Measurements from ENCODE around the gene STAM. TPM values are rescaled to one million over a fixed set of nuclear protein-coding genes. Genes with fewer than 3 reads are reported as not detected.

Gene STAM
- polyA plus RNA-seq, 3 donors: 28.5 to 30.5 (median 30.1) TPM

- DNase-seq (ENCODE audit: extremely low read depth in 1 of 11, low read depth in 9 of 11, low spot score in 4 of 11): no peak
Measured at GRCh38 chr10:17665747-17666146, 21.8 kb downstream of the STAM start.

GRCh38 chr10:17668435-17669184 lies 24.7 kb downstream of the STAM start:
- no peak for DNase-seq (ENCODE audit: extremely low read depth in 1 of 11, low read depth in 9 of 11, low spot score in 4 of 11)

DNA sequence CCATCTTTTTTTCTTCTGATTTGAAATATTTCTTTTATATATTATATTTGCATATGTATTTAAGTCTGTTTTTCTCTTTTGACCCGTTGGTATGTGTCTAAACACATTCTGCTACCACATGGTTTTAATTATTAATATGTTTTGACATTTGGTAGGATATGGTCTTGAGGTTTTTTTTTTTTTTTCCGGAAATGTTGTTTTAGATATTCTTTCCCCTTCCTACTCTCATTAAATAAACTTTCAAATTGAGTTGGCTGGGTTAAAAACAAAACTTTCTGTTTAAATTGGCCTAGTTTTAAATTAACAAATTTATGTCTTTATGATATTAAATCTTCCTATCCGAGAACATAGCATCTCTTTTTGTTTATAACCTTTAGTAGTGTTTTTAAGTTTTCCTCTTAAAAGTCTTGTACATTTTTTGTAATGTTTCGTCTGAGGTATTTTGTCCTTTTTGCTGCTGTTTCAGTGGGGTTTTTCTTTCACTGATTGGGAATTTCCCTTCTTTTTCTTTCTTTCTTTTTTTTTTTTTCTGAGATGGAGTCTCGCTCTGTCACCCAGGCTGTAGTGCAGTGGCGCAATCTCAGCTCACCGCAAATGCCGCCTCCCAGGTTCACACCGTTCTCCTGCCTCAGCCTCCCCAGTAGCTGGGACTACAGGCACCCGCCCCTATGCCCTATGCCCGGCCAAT lies 25.4 kb downstream of the STAM start:
- no peak for DNase-seq (ENCODE audit: extremely low read depth in 1 of 11, low read depth in 9 of 11, low spot score in 4 of 11)

DNA sequence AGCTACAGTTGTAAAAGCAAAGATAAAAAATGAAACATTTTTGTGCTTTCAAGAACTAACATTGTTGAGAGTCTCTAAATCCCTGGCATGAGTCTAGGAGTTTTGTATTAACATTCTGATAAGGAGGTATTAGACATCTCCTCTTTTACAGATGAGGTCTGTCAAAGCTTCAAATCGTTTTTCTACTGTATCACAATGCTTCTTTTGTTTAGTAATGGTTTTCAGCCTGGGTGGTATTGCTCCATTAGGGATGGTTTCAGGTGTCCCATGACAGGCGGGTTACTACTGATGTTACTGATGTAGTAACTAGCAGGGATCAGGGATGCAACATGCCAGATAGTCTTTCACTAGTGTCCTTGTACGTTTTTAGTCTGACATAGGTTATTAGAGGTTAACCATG lies 27.4 kb downstream of the STAM start:
- no peak for DNase-seq (ENCODE audit: extremely low read depth in 1 of 11, low read depth in 9 of 11, low spot score in 4 of 11)

- no peak for DNase-seq (ENCODE audit: extremely low read depth in 1 of 11, low read depth in 9 of 11, low spot score in 4 of 11)
Measured at GRCh38 chr10:17673471-17674061, 29.6 kb downstream of the STAM start.

- no peak for DNase-seq (ENCODE audit: extremely low read depth in 1 of 11, low read depth in 9 of 11, low spot score in 4 of 11)
Measured at GRCh38 chr10:17674566-17674965, 30.6 kb downstream of the STAM start.

DNA sequence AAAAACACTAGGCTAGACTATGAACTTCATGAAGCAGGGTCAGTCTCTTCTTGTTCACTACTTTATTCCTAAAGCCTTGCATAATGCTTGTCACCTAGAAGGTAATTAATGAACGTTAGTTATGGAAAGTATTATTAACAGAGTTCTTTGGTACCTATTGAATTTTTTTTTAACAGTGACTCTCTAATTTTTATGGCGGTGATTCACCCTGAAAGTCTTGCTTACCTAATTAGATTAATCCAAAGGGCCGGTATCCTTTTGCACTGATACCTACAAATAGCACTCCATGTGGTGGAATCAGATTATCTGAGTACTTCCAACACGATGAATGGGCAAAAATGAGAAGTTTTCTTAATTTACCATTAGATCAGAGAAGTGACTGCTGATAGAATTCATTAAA lies 31.7 kb downstream of the STAM start:
- DNase-seq (ENCODE audit: extremely low read depth in 1 of 11, low read depth in 9 of 11, low spot score in 4 of 11): no peak

GRCh38 chr10:17676919-17677318 lies 33.0 kb downstream of the STAM start:
- DNase-seq (ENCODE audit: extremely low read depth in 1 of 11, low read depth in 9 of 11, low spot score in 4 of 11): no peak

DNA sequence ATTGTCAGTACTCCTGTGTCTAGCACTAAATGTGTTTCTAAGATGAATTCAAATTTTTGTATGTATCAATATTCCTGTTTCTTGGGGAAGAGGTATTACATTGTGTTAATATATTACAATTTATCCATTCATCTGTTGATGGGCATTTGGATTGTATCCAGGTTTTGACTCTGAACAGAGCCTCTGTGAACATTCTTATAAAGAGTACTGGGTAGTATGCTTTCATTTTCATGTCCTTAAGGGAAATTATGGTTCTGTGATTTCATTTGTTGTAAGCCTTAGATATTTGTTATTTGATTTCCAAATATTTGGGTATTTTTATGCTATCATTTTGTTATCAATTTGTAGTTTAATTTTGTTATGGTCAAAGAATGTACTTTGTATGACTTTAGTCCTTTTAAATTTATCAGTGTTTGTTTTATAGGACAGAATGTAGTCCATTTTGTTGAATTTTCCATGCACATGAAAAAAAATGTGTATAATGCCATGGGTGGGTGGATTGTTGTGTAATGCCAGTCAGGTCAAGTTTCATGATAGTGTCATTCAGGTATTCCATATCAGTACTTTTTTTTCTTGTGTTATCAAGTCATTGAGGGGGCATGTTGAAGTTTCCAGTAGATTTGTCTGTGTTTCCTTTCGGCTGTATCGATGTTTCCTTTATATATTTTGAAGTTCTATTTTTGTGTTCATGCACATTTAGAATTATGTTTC lies 38.4 kb downstream of the STAM start:
- no peak for DNase-seq (ENCODE audit: extremely low read depth in 1 of 11, low read depth in 9 of 11, low spot score in 4 of 11)

- DNase-seq (ENCODE audit: extremely low read depth in 1 of 11, low read depth in 9 of 11, low spot score in 4 of 11): no peak
Measured at GRCh38 chr10:17683541-17683940, 39.6 kb downstream of the STAM start.

- DNase-seq (ENCODE audit: extremely low read depth in 1 of 11, low read depth in 9 of 11, low spot score in 4 of 11): no peak
Measured at GRCh38 chr10:17684537-17684936, 40.6 kb downstream of the STAM start.

GRCh38 chr10:17685233-17685840 lies 41.4 kb downstream of the STAM start:
- no peak for DNase-seq (ENCODE audit: extremely low read depth in 1 of 11, low read depth in 9 of 11, low spot score in 4 of 11)

DNA sequence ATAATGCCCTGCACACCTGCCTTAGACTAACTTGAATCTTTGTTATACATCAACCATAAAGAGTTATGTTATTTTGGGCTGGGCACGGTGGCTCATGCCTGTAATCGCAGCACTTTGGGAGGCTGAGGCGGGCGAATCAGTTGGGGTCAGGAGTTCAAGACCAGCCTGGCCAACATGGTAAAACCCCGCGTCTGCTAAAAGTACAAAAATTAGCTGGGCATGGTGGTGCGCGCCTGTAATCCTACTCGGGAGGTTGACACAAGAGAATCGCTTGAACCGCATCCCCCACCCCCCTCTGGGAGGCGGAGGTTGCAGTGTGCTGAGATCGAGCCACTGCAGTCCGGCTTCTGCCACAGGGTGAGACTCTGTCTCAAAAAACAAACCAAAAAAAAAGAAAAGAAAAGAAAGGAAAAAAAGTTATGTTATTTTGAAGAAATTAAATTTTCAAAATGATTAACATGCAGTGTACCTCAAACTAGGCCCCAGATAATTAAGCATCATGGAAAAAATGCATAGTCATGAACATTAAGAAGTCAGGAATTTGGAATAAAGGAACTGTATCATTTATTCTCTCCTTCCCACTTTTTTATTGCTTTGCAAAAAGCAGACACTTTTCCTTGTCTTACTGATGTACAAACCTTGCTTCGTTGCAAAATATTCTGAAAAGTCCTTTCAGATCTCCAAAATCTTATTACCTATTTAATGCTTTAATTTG lies 43.3 kb downstream of the STAM start:
- DNase-seq (ENCODE audit: extremely low read depth in 1 of 11, low read depth in 9 of 11, low spot score in 4 of 11): no peak

DNA sequence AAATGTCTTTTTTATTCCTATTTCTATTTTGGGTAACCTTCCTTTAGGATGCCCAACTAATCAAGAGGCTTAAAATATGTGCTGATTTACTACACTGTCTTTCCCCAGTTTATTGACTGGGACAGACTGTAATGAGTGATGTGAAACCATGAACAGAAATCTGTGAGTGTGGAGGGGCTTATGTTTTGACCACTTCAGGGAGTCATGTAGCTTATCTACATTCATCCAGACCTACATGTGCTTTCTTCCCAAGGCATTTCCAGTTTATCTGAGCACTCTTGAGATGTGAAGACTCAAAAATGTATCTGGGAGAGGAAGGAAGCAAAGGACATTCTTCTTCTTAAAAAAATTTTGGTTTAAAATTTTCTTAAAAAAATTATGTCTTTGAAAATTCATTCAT lies 45.2 kb downstream of the STAM start:
- DNase-seq (ENCODE audit: extremely low read depth in 1 of 11, low read depth in 9 of 11, low spot score in 4 of 11): no peak

- DNase-seq (ENCODE audit: extremely low read depth in 1 of 11, low read depth in 9 of 11, low spot score in 4 of 11): no peak
Measured at GRCh38 chr10:17693009-17693408, 49.1 kb downstream of the STAM start.

- no peak for DNase-seq (ENCODE audit: extremely low read depth in 1 of 11, low read depth in 9 of 11, low spot score in 4 of 11)
Measured at GRCh38 chr10:17698696-17699095, 54.7 kb downstream of the STAM start.

GRCh38 chr10:17701301-17701700 lies 57.4 kb downstream of the STAM start:
- no peak for DNase-seq (ENCODE audit: extremely low read depth in 1 of 11, low read depth in 9 of 11, low spot score in 4 of 11)

GRCh38 chr10:17703706-17704105 lies 59.8 kb downstream of the STAM start:
- no peak for DNase-seq (ENCODE audit: extremely low read depth in 1 of 11, low read depth in 9 of 11, low spot score in 4 of 11)

GRCh38 chr10:17708821-17709220 lies 64.9 kb downstream of the STAM start:
- no peak for DNase-seq (ENCODE audit: extremely low read depth in 1 of 11, low read depth in 9 of 11, low spot score in 4 of 11)

Measured in renal cortex interstitium (tissue), 11 donors.